HTERT RPE-1 (cell line): ENCODE results near the gene REXO1.

Experiments used
- in situ Hi-C: fragments of 300-500 bp; cut with MboI; formaldehyde crosslinking; loops from 4 replicates; pipeline ENCODE4 v1.14.3; 2020; ENCODE audit warnings: low sequenced_read_pairs

Gene REXO1

DNA sequence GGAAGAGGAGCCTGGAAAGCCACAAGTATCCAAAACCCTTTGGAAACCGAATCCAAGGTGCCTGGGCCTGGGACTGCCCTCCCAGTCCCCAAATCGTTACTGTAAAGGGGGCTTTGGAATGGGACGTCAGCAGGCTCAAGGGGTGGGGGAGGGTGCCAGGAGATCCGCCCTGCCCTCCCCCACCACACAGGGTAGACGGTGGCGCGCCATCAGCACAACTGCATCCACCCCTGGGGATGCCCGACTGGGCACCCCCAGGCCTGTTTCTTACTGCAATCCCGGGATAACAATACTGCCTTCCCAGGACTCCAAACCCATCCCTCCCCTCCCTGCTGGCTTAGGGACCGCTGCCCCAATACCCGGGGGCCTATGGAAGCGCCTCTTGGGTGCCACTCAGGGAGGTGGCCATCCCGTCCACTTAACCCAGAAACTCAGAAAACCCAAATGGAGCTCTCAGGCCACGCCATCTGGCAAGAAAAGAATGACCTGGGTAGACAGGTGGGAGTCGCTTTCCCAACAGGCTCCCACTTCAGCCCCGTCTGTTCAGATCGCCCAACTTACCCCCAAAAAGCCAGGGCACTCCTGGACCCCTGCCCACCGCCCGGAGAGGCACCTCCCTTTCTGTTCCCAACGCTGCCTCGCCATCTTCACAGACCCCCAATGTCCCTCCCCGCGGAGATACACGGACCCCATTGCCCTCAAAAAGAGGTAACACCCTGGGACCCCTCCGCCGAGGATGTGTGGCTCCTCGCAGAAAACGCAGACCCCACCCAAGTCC, 12.7 kb upstream of the REXO1 start:
- in situ Hi-C loops = no loop called here

DNA sequence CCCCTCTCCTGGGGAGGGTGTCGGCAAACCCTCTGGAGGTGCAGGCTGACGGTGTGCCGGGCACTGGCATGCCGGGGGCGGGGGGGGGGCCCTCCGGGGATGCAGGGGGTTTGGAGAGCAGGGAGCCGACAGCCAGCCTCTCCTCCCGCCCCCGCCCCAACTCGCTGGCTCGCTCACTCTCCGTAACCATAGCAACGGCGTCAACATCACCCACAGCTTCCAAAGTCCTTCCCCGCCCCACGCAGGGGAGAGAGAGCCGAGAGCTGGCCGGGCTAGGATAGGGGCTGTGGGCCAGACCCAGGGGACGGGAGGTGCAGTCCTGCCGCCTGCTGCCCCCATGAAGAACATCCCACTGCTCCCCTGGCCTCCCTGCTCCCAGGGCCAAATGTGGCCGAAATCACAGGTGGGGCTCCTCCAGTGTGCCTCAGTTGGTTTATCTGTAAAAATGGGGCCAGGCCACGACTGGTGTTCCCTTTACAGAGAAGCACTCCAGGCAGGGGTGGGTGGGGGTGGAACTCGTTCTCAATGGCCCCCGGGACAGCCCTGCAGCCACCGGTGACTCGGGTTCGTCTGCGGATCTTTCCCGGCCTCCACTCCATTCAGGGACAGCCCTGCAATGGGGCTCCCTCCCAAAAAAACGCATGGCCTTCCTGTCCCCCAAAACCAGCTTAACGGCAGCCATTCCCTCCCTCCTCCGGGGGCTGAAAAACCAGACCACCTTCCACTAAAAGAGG, 11.9 kb upstream of the REXO1 start:
- in situ Hi-C loops = no loop called here

- in situ Hi-C loops = no loop called here
Observed at GRCh38 chr19:1859331-1859781, 11.1 kb upstream of the REXO1 start.

- in situ Hi-C loops = no loop called here
Observed at GRCh38 chr19:1858412-1859081, 10.3 kb upstream of the REXO1 start.

- in situ Hi-C loops = no loop called here
Observed at GRCh38 chr19:1857648-1858326, 9.5 kb upstream of the REXO1 start.

GRCh38 chr19:1856698-1857603, 8.7 kb upstream of the REXO1 start:
- in situ Hi-C loops = no loop called here

GRCh38 chr19:1856345-1856697, 8.0 kb upstream of the REXO1 start:
- in situ Hi-C loops = no loop called here

DNA sequence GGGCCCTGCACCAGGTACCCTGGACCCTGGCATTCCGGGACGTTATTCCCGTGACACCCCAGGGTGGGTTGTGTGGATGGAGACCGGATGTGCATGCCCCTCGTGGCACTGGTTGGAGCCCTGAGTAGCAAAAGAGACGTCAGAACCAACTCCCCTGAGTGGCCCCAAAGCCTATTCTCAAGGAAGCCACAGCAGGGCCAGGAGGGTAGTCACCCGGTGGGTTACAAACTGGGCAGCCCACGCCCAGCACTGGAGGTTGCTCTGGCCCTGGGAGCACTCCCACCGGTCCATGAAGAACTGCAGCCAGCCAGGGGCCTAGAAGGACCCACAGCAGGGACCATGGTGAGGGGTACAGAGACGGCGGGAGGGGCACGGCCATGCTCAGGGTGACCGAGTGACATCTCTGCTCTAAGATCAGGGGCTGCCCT, 7.6 kb upstream of the REXO1 start:
- in situ Hi-C loops = no loop called here

DNA sequence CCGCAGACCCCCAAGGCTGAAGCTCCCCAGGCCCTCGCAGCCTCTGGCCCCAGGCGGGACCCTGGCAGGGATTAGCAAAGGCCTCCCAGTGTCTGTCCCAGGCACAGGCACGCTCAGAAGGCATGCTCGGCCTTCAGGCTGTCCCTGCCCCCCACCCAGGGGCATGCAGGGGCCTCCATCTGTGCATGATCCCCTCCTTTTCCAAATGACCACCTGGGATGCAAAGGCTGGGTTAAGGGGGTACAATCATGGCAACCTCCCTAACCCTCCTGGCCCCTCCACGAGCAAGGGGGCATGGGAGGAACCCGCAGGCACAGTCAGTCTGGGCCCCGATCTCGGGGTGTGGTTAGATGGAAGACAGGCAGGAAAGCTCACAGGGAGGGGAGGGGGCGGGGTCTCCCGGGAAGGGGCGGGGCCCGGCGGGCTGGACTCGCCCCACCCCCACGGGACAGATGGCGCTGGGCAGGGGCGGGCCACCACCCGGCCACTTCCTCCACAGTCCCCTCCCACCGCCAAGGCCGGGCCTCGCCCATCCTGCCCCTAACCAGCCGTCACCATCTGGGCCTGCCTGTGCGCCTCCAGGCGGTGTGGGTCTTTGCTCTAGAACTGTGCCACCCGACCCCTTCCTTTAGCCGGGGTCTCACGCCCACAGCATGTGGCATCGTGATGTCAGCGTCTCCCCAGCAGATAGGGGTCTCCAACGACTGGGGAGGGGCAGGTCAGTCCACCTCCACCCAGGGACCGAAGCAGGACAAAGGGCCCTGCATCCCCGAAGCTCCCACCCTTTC, 7.0 kb upstream of the REXO1 start:
- in situ Hi-C loops = no loop called here

DNA sequence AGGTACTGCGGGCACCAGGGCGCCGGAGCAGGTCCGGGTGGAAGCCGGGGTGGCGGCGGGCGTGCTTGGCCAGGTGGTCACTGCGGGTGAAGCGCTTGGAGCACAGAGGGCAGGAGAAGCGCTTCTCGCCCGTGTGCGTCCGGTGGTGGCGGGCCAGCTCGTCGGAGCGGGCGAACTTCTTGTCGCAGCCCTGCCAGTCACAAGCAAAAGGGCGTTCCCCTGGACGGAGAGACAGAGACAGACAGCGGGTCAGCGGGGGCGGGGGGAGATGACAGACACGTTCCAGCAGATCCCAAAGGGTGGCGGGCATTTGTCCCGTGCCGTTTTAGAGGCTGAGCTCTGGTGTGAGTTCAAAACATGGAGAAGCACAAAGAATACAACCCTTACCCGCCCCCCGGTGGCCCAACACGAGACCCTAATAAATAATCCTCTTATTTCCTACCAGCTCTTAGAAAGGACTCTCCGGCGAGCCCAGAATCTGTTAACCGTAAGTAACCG, 6.3 kb upstream of the REXO1 start:
- in situ Hi-C loops = no loop called here

- in situ Hi-C loops = no loop called here
Observed at GRCh38 chr19:1854039-1854541, 5.8 kb upstream of the REXO1 start.

DNA sequence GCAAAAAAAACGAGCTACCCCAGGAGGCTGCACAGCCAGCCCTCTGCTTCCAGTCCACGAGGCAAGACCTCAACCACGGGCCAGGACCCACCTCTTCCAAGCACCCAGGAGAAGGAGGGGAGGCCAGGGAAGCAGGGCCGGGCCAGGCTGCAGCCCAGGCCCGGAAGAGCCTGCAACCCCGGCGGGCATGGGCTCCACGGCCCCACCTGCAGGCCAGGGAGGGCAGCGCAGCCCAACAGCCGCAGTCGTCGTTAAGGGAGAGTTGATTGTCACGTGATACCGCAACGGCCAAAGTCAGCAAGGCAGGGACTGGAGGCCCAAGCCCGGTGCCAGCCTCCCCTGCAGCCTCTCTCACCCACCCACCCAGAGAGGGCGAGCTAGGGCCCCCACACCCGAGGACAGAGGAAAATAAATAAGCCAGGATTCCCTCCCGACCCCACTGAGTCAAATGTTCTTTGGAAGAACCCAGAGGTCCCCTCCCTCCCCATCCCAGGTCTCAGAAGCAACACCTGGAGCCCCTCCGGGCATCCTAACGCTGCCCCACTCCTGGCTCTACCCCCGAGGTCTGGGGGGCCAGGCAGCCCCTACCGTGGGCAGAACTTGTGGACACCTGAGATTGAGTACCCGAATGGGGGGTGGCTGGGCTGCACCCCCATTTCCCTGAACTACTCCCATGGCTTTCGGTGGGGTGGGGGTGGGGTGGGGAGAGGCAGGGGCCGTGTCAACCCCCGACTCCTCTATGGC, 5.2 kb upstream of the REXO1 start:
- in situ Hi-C loops = no loop called here

DNA sequence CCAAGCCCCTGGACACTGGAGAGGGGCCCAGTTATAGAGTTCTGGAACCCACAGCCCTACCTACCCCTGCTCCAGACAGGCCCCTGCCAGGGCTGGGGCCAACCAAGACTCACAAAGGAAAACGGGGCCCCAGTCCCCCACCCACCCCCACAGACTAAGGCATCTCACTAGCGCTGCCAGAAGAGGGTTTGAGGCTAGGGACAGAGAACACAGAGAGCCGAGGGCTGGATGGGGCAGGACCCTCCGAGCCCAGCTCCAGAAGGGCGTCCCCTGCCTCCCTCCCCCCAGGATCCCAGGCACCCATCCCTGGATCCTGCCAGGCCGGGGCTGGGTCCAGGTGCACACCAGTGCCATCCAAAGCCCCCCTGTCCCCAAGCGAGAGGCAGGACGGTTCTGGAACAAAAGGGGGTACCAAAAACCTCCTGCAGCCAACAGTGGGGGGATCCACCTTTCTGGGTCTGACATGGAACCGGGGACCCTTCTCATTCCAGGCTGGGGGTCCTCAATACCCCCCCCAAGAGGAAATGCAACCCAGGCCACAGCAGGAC, 4.4 kb upstream of the REXO1 start:
- in situ Hi-C loops = no loop called here

- in situ Hi-C loops = no loop called here
Observed at GRCh38 chr19:1851654-1852580, 3.6 kb upstream of the REXO1 start.

GRCh38 chr19:1850809-1851653, 2.7 kb upstream of the REXO1 start:
- in situ Hi-C loops = no loop called here

DNA sequence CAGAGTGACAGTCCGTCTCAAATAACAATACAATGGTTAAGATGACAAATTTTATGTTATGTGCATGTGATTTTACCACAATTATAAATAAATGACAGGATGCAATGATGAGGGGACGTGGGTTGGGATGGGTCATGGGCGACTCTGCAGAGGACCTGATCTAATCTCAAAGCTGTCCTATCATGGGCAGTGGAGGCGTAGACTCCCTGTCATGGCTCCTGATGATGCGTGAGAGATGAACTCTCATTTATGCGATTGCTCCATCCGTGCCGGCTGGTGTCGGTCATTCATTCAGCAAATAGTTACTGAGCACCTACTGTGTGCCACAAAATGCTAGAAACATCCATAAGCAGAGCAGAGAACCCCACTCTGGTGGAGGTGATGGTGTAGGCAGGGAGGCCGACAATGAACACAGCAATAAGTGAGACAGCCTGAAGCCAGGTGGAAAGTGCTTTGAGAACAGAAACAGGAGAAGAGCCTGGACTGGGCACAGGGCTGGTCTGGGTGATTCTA, 1.7 kb upstream of the REXO1 start:
- in situ Hi-C loops = no loop called here
